ENCODE data around the gene PLXNA2. TPM values are rescaled to one million over a fixed set of nuclear protein-coding genes. Genes with fewer than 3 reads are reported as not detected.

Gene PLXNA2
- total RNA-seq, 1 experiment from 2014 or later, result 0.06 TPM

- ChIA-PET POLR2A (ENCODE audit: low non-redundant PET) (no interaction called here), CTCF (no interaction called here)
- Histone ChIP-seq H3K9me3 (ENCODE audit: low read depth, low read length, poor library complexity, severe bottlenecking) (no peaks in the 10 kb centered on the region), H3K4me1 (ENCODE audit: insufficient read depth, low read length, poor library complexity, severe bottlenecking) (peaks cover 5% of the 10 kb centered on the region), H3K4me3 (ENCODE audit: low read depth, low read length, poor library complexity, severe bottlenecking) (no peak overlapping the region), H3K27me3 (replicated peaks; ENCODE audit: insufficient read depth, low read depth, low read length, poor library complexity) (peaks cover 5% of the 10 kb centered on the region), H3K27ac (ENCODE audit: low read depth, low read length, poor library complexity, severe bottlenecking) (no peak overlapping the region), H3K36me3 (ENCODE audit: insufficient read depth, low read length, poor library complexity, severe bottlenecking) (no peaks in the 10 kb centered on the region)
- no peak for DNase-seq (ENCODE audit: low spot score)
- intact Hi-C loops (cut with micrococcal nuclease; ENCODE audit: unreplicated experiment), result no loop called here
- no TSS peak for BruUV-seq (replicated peaks)
- TF ChIP-seq, protein P1, sequence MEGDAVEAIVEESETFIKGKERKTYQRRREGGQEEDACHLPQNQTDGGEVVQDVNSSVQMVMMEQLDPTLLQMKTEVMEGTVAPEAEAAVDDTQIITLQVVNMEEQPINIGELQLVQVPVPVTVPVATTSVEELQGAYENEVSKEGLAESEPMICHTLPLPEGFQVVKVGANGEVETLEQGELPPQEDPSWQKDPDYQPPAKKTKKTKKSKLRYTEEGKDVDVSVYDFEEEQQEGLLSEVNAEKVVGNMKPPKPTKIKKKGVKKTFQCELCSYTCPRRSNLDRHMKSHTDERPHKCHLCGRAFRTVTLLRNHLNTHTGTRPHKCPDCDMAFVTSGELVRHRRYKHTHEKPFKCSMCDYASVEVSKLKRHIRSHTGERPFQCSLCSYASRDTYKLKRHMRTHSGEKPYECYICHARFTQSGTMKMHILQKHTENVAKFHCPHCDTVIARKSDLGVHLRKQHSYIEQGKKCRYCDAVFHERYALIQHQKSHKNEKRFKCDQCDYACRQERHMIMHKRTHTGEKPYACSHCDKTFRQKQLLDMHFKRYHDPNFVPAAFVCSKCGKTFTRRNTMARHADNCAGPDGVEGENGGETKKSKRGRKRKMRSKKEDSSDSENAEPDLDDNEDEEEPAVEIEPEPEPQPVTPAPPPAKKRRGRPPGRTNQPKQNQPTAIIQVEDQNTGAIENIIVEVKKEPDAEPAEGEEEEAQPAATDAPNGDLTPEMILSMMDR (conservative IDR thresholded peaks at IDR 0.05; ENCODE audit: low read depth, low read length), result no peak
- no peak for TF ChIP-seq EZH2 (IDR thresholded peaks at IDR 0.05; ENCODE audit: borderline replicate concordance, low read depth, low read length, poor library complexity, severe bottlenecking)
These were observed 36.1 kb downstream of the PLXNA2 start for GRCh38 chr1:208208132-208208487.

- no peak for TF ChIP-seq EZH2 (IDR thresholded peaks at IDR 0.05; ENCODE audit: borderline replicate concordance, low read depth, low read length, poor library complexity, severe bottlenecking)
- TF ChIP-seq, protein P1 (conservative IDR thresholded peaks at IDR 0.05; ENCODE audit: low read depth, low read length), result no peak
- Histone ChIP-seq H3K4me3 (ENCODE audit: low read depth, low read length, poor library complexity, severe bottlenecking) (no peak overlapping the region), H3K27me3 (replicated peaks; ENCODE audit: insufficient read depth, low read depth, low read length, poor library complexity) (no peaks in the 10 kb centered on the region), H3K9me3 (ENCODE audit: low read depth, low read length, poor library complexity, severe bottlenecking) (no peaks in the 10 kb centered on the region), H3K36me3 (ENCODE audit: insufficient read depth, low read length, poor library complexity, severe bottlenecking) (no peaks in the 10 kb centered on the region), H3K4me1 (ENCODE audit: insufficient read depth, low read length, poor library complexity, severe bottlenecking) (peaks cover 10% of the 10 kb centered on the region), H3K27ac (ENCODE audit: low read depth, low read length, poor library complexity, severe bottlenecking) (no peak overlapping the region)
- intact Hi-C loops (cut with micrococcal nuclease; ENCODE audit: unreplicated experiment), result no loop called here
- ChIA-PET CTCF (interaction anchor here (0.8 kb wide), 1 partner anchor 31 kb away, joined by 3 read pairs; no protein-coding TSS in a partner anchor), POLR2A (ENCODE audit: low non-redundant PET) (no interaction called here)
- peak; percentile 54 for DNase-seq (ENCODE audit: low spot score)
- no TSS peak for BruUV-seq (replicated peaks)
These were observed 36.6 kb downstream of the PLXNA2 start for GRCh38 chr1:208207388-208208131.

GRCh38 chr1:208206092-208206698 is 38.0 kb downstream of the PLXNA2 start:
- TF ChIP-seq EZH2 (IDR thresholded peaks at IDR 0.05; ENCODE audit: borderline replicate concordance, low read depth, low read length, poor library complexity, severe bottlenecking), result no peak
- intact Hi-C loops (cut with micrococcal nuclease; ENCODE audit: unreplicated experiment), result no loop called here
- H3K4me3 ChIP-seq (ENCODE audit: low read depth, low read length, poor library complexity, severe bottlenecking), result no peak overlapping the region
- no peak for DNase-seq (ENCODE audit: low spot score)
- BruUV-seq (replicated peaks), result no TSS peak
- no peaks in the 10 kb centered on the region for H3K36me3 ChIP-seq (ENCODE audit: insufficient read depth, low read length, poor library complexity, severe bottlenecking)
- H3K9me3 ChIP-seq (ENCODE audit: low read depth, low read length, poor library complexity, severe bottlenecking), result no peaks in the 10 kb centered on the region
- no peak overlapping the region for H3K27ac ChIP-seq (ENCODE audit: low read depth, low read length, poor library complexity, severe bottlenecking)
- no peaks in the 10 kb centered on the region for H3K27me3 ChIP-seq (replicated peaks; ENCODE audit: insufficient read depth, low read depth, low read length, poor library complexity)
- H3K4me1 ChIP-seq (ENCODE audit: insufficient read depth, low read length, poor library complexity, severe bottlenecking), result peaks cover 10% of the 10 kb centered on the region
- ChIA-PET CTCF (interaction anchor here (0.6 kb wide), 1 partner anchor 184 kb away, joined by 9 read pairs; no protein-coding TSS in a partner anchor), POLR2A (ENCODE audit: low non-redundant PET) (no interaction called here)
